Measurements from ENCODE around the gene NCR3LG1. TPM values are rescaled to one million over a fixed set of nuclear protein-coding genes. Genes with fewer than 3 reads are reported as not detected.

NCR3LG1 gene
- total and polyA plus RNA-seq, 2 of the 8 experiments (the other 6 are each of a cell fraction or from before 2014, with no cell fraction given): 0.68 to 1.9 TPM

GRCh38 chr11:17375547-17375946, 23.9 kb downstream of the NCR3LG1 start:
- H3K23ac ChIP-seq (ENCODE audit: insufficient read length): no peak overlapping the region
- no peak overlapping the region for H2BK15ac ChIP-seq (ENCODE audit: low read length)
- peaks cover 45 to 48% of the 10 kb centered on the region in 2 experiments for H3K9me3 ChIP-seq (ENCODE audit: insufficient read depth in 2 of 2, low read depth in 1 of 2, low read length in 1 of 2)
- no peak overlapping the region for H3K18ac ChIP-seq (ENCODE audit: extremely low read depth, low read length)
- no peak overlapping the region for H2AFZ ChIP-seq (ENCODE audit: low read length)
- FAIRE-seq: no peak
- H3K4ac ChIP-seq (replicated peaks; ENCODE audit: insufficient read length, low read depth, low read length): no peak overlapping the region
- H4K8ac ChIP-seq (ENCODE audit: extremely low read depth, insufficient read depth, low read length): no peak overlapping the region
- no peaks in the 10 kb centered on the region for H4K20me1 ChIP-seq (replicated peaks in 1 of 2; ENCODE audit: control insufficient read depth in 1 of 2, insufficient read depth in 2 of 2, low read length in 2 of 2)
- no peak overlapping the region for H3K27ac ChIP-seq (ENCODE audit: low read depth, low read length)
- POLR2A ChIA-PET (ENCODE audit: partially characterized antibody): no interaction called here
- no peak overlapping the region for H2BK120ac ChIP-seq (replicated peaks; ENCODE audit: low read depth, low read length)
- no peak overlapping the region for H3K4me2 ChIP-seq (ENCODE audit: insufficient read depth in 1 of 2, low read depth in 2 of 2, low read length in 2 of 2)
- H3K56ac ChIP-seq (replicated peaks; ENCODE audit: insufficient read length, low read depth, low read length): no peak overlapping the region
- no peaks in the 10 kb centered on the region for H3K4me1 ChIP-seq (replicated peaks in 1 of 4; ENCODE audit: control insufficient read depth in 3 of 4, insufficient read depth in 4 of 4, low read length in 3 of 4)
- H2AK5ac ChIP-seq (ENCODE audit: low read depth, low read length): no peak overlapping the region
- CTCF ChIA-PET (ENCODE audit: partially characterized antibody): interaction anchor here (1.0 to 2.2 kb wide), 5 partner anchors 9 to 152 kb away, joined by 3 to 7 read pairs (median 5); no protein-coding TSS in a partner anchor
- H3K9ac ChIP-seq (replicated peaks in 1 of 4; ENCODE audit: extremely low read depth in 1 of 4, low read depth in 3 of 4, low read length in 3 of 4): no peak overlapping the region
- H3K79me1 ChIP-seq (ENCODE audit: low read depth, low read length): no peaks in the 10 kb centered on the region
- H3K36me3 ChIP-seq (ENCODE audit: control insufficient read depth in 2 of 4, insufficient read depth in 4 of 4, low read length in 3 of 4): peaks cover 0 to 15% (median 0%) of the 10 kb centered on the region in 4 experiments; a peak in 2 of 8 replicates
- no peak overlapping the region for H3K4me3 ChIP-seq (ENCODE audit: extremely low read depth in 1 of 4, insufficient read depth in 2 of 4, low read depth in 3 of 4, low read length in 4 of 4)
- no peak overlapping the region for H2BK5ac ChIP-seq (ENCODE audit: low read depth, low read length)
- DNase-seq (ENCODE audit: low read depth in 1 of 2, low spot score in 2 of 2): no peak
- no peak overlapping the region for H3K14ac ChIP-seq (ENCODE audit: insufficient read length)
- no peaks in the 10 kb centered on the region for H3K79me2 ChIP-seq (ENCODE audit: control insufficient read depth in 1 of 2, insufficient read depth in 2 of 2, low read length in 2 of 2)
- no peak for TF ChIP-seq JUN (IDR thresholded peaks at IDR 0.05; ENCODE audit: low read depth, low read length)
- no peak for TF ChIP-seq GABPA (IDR thresholded peaks at IDR 0.05; ENCODE audit: borderline replicate concordance, insufficient read depth, low read length)
- TF ChIP-seq CBX5 (IDR thresholded peaks at IDR 0.05; ENCODE audit: low read depth, low read length): no peak
- no peak for TF ChIP-seq CHD2 (IDR thresholded peaks at IDR 0.05; ENCODE audit: low read length)
- TF ChIP-seq NRF1 (IDR thresholded peaks at IDR 0.05; ENCODE audit: low read depth, low read length): no peak
- TF ChIP-seq HDAC6 (IDR thresholded peaks at IDR 0.05; ENCODE audit: low read depth, low read length): no peak
- TF ChIP-seq HDAC2 (IDR thresholded peaks at IDR 0.05; ENCODE audit: borderline replicate concordance in 1 of 2, low read depth in 2 of 2, low read length in 2 of 2): no peak
- TF ChIP-seq KDM5A (IDR thresholded peaks at IDR 0.05; ENCODE audit: low read length): no peak
- no peak for TF ChIP-seq POLR2A (IDR thresholded peaks at IDR 0.05; ENCODE audit: control extremely low read depth in 1 of 2, low read depth in 2 of 2, low read length in 2 of 2)
- H2BK12ac ChIP-seq (ENCODE audit: low read depth, low read length): no peak overlapping the region
- H4K91ac ChIP-seq (replicated peaks; ENCODE audit: insufficient read length, low read length): no peak overlapping the region
- H3K23me2 ChIP-seq (ENCODE audit: low read depth, low read length): no peaks in the 10 kb centered on the region
- H4K5ac ChIP-seq (ENCODE audit: insufficient read length, low read depth, low read length): no peak overlapping the region
- WGBS, 2 experiments (ENCODE audit: extremely low coverage in 1 of 2, insufficient coverage in 1 of 2, insufficient read length in 1 of 2, insufficient replicate concordance in 2 of 2, low coverage in 1 of 2, low lambda C conversion rate in 2 of 2, missing lambda C conversion rate in 1 of 2): 85% methylated on average over 5 of the region's 5 CpGs; no CpG with 5 or more reads in 1 of the 2 experiments
- H2BK20ac ChIP-seq (ENCODE audit: low read length): no peak overlapping the region
- H3K27me3 ChIP-seq (replicated peaks in 1 of 4; ENCODE audit: control insufficient read depth in 3 of 4, extremely low read depth in 1 of 4, insufficient read depth in 3 of 4, low read length in 3 of 4): no peaks in the 10 kb centered on the region

Measured in H1 (cell line).